Measurements from ENCODE around the gene OGFOD3. TPM values are rescaled to one million over a fixed set of nuclear protein-coding genes. Genes with fewer than 3 reads are reported as not detected.

The OGFOD3 gene
- total and polyA plus RNA-seq, 2 experiments from 2014 or later = 38.1 to 44.7 TPM

DNA sequence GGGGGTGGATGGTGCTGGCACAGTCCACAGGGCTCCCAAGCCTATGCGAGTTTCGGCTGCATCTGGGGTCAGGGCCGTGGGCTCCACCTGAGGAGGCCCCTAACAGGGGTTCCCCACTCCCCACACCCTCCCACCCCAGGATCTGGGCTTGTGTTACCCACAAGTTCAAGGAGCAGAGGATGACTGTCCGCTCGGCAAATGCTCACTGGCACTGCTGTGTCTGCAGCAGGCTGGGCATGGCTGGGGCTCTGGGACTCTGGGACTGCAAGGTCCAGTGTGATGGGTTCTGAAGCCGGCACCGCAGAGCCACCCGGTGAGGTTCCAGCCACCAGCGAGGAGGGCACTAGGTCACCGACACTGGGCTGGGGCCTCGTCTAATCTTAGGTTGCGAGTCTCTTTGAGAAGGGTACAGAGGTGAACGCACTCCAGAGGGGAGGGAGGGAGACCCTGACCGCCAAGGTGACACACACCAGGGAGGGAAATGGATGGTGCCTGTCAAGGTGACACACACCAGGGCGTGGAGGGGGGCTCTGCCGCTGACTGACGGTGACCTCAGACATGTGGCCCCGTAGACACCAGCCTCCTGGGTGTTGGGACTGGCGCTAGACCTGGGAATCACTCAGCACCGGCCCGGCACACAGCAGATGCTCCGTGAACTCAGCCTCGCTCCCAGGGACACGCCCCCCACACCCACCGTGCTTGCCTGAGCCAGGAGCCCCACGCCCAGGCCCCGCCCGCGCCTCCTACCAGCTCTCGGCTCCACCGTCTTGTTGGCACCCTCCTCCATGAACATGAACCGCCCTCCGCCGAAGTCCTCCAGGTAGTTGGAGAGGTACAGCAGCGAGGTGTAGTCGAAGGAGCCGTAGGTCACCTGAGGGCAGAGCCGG lies 20.7 kb downstream of the OGFOD3 start:
- Histone ChIP-seq H3F3A (ENCODE audit: insufficient read depth) (peaks cover 22% of the 10 kb centered on the region), H3K79me2 (ENCODE audit: insufficient read depth) (no peaks in the 10 kb centered on the region), H3K9me2 (ENCODE audit: insufficient read depth) (no peaks in the 10 kb centered on the region), H3K9ac (peak overlapping the region; percentile 73; the same call in 1 of the 2 replicates), H3K4me3 (no peak overlapping the region), H3K4me1 (ENCODE audit: insufficient read depth) (peaks cover 23% of the 10 kb centered on the region), H3K27me3 (replicated peaks; ENCODE audit: insufficient read depth) (no peaks in the 10 kb centered on the region), H3K27ac (no peak overlapping the region), H3K4me2 (ENCODE audit: unreplicated experiment) (no peak overlapping the region), H2AFZ (no peak overlapping the region), H4K20me1 (ENCODE audit: insufficient read depth) (no peaks in the 10 kb centered on the region), H3K9me3 (ENCODE audit: low read depth) (no peaks in the 10 kb centered on the region), H3K36me3 (ENCODE audit: low read depth) (no peaks in the 10 kb centered on the region)
- TF ChIP-seq EZH2 (IDR thresholded peaks at IDR 0.05; ENCODE audit: insufficient read depth, poor library complexity, severe bottlenecking) (no peak), EZH2phosphoT487 (IDR thresholded peaks at IDR 0.05; ENCODE audit: insufficient read depth, low read depth) (no peak)
- DNase-seq = peak; percentile 38
- in situ Hi-C loops (cut with MboI) = no loop called here
- WGBS, 2 experiments (ENCODE audit: low coverage in 1 of 2, low lambda C conversion rate in 2 of 2, missing lambda C conversion rate in 2 of 2) = 61 to 65% methylated on average over 35 to 38 of the region's 38 CpGs

DNA sequence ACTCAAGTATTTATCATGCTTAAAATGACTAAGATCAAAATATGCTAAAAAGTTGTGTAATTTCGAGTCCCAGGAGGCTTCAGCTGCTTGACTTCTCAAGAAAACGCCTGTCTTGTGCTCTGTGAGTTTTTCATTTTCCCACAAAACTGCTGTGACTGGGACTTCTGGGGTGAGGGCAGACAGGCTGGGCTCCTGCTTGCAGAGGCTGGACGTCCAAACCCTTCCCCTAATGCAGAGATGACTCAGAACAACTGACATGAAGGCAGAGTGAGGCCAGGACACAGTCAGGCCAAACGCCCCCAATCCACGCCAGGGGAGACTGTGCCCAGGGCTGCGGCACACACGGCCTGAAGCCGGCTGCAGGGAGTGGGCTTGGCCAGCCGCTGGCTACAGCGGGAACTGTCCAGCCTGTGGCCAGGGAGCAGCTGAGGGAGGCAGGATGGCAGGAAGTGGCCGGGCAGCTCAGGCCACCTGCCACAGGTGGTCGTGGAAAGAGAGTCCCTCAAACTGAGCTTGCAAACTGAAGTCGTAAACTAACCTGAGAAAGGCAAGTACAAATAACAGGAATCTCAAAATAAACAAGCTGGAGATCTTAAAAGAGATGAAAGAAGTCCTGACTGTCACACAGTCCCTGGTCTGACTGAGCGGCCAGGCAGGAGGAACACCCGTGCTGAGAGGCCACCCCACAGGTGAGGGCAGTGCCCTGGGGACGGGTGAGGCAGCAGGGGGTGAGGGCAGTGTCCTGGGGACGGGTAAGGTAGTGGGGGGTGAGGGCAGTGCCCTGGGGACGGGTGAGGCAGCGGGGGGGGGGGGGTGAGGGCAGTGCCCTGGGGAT lies 21.6 kb downstream of the OGFOD3 start:
- H3K36me3 ChIP-seq (ENCODE audit: low read depth) = no peaks in the 10 kb centered on the region

GRCh38 chr17:82394278-82394677 lies 24.1 kb downstream of the OGFOD3 start:
- Histone ChIP-seq H4K20me1 (ENCODE audit: insufficient read depth) (no peaks in the 10 kb centered on the region), H3K79me2 (ENCODE audit: insufficient read depth) (no peaks in the 10 kb centered on the region), H3K27me3 (replicated peaks; ENCODE audit: insufficient read depth) (no peaks in the 10 kb centered on the region), H3K27ac (no peak overlapping the region), H3K4me1 (ENCODE audit: insufficient read depth) (peaks cover 17% of the 10 kb centered on the region), H3K9ac (no peak overlapping the region), H3K36me3 (ENCODE audit: low read depth) (no peaks in the 10 kb centered on the region), H3K4me3 (no peak overlapping the region), H2AFZ (no peak overlapping the region), H3F3A (ENCODE audit: insufficient read depth) (peaks cover 14% of the 10 kb centered on the region), H3K4me2 (ENCODE audit: unreplicated experiment) (no peak overlapping the region), H3K9me3 (ENCODE audit: low read depth) (no peaks in the 10 kb centered on the region), H3K9me2 (ENCODE audit: insufficient read depth) (no peaks in the 10 kb centered on the region)
- in situ Hi-C loops (cut with MboI) = no loop called here
- WGBS, 2 experiments (ENCODE audit: low coverage in 1 of 2, low lambda C conversion rate in 2 of 2, missing lambda C conversion rate in 2 of 2) = 96 to 100% methylated on average over 12 of the region's 12 CpGs
- no peak for TF ChIP-seq EZH2phosphoT487 (IDR thresholded peaks at IDR 0.05; ENCODE audit: insufficient read depth, low read depth)
- TF ChIP-seq EZH2 (IDR thresholded peaks at IDR 0.05; ENCODE audit: insufficient read depth, poor library complexity, severe bottlenecking) = no peak
- DNase-seq = no peak

More for the DNA sequence above, 21.6 kb downstream of the OGFOD3 start:
- Histone ChIP-seq H3F3A (ENCODE audit: insufficient read depth) (peaks cover 22% of the 10 kb centered on the region), H4K20me1 (ENCODE audit: insufficient read depth) (no peaks in the 10 kb centered on the region), H3K27me3 (replicated peaks; ENCODE audit: insufficient read depth) (no peaks in the 10 kb centered on the region), H3K4me1 (ENCODE audit: insufficient read depth) (peaks cover 23% of the 10 kb centered on the region), H3K9ac (peak overlapping the region; percentile 73), H3K4me3 (peak overlapping the region; percentile 35; the same call in 1 of the 2 replicates), H3K9me3 (ENCODE audit: low read depth) (no peaks in the 10 kb centered on the region), H3K27ac (peak overlapping the region; percentile 93), H3K9me2 (ENCODE audit: insufficient read depth) (no peaks in the 10 kb centered on the region), H3K79me2 (ENCODE audit: insufficient read depth) (no peaks in the 10 kb centered on the region), H2AFZ (no peak overlapping the region), H3K4me2 (ENCODE audit: unreplicated experiment) (peak overlapping the region; percentile 48)
- TF ChIP-seq EZH2phosphoT487 (IDR thresholded peaks at IDR 0.05; ENCODE audit: insufficient read depth, low read depth) (no peak), EZH2 (IDR thresholded peaks at IDR 0.05; ENCODE audit: insufficient read depth, poor library complexity, severe bottlenecking) (no peak)
- DNase-seq = peak; percentile 98
- in situ Hi-C loops (cut with MboI) = no loop called here
- 7 to 9% methylated on average over 17 to 19 of the region's 19 CpGs for WGBS, 2 experiments (ENCODE audit: low coverage in 1 of 2, low lambda C conversion rate in 2 of 2, missing lambda C conversion rate in 2 of 2)

- Histone ChIP-seq H3K27me3 (replicated peaks; ENCODE audit: insufficient read depth) (no peaks in the 10 kb centered on the region), H2AFZ (no peak overlapping the region), H3K4me1 (ENCODE audit: insufficient read depth) (peaks cover 9% of the 10 kb centered on the region), H3K36me3 (ENCODE audit: low read depth) (no peaks in the 10 kb centered on the region), H3K4me2 (ENCODE audit: unreplicated experiment) (no peak overlapping the region), H3K9ac (no peak overlapping the region), H3K9me3 (ENCODE audit: low read depth) (no peaks in the 10 kb centered on the region), H4K20me1 (ENCODE audit: insufficient read depth) (no peaks in the 10 kb centered on the region), H3K79me2 (ENCODE audit: insufficient read depth) (no peaks in the 10 kb centered on the region), H3F3A (ENCODE audit: insufficient read depth) (peaks cover 4% of the 10 kb centered on the region), H3K9me2 (ENCODE audit: insufficient read depth) (no peaks in the 10 kb centered on the region), H3K27ac (no peak overlapping the region), H3K4me3 (no peak overlapping the region)
- TF ChIP-seq EZH2phosphoT487 (IDR thresholded peaks at IDR 0.05; ENCODE audit: insufficient read depth, low read depth) (no peak), EZH2 (IDR thresholded peaks at IDR 0.05; ENCODE audit: insufficient read depth, poor library complexity, severe bottlenecking) (no peak)
- WGBS, 2 experiments (ENCODE audit: low coverage in 1 of 2, low lambda C conversion rate in 2 of 2, missing lambda C conversion rate in 2 of 2) = 91 to 96% methylated on average over 15 of the region's 15 CpGs
- no peak for DNase-seq
- in situ Hi-C loops (cut with MboI) = no loop called here
These were observed 25.4 kb downstream of the OGFOD3 start for GRCh38 chr17:82392941-82393340.

Measured in GM23248 (cell line).